Activated T-cell treated with anti-CD3 and anti-CD28 coated beads, Interleukin-2, amount 50 U/mL, for 1 hour (primary cell): Measurements from ENCODE around the gene SMG7.

Experiments
- DNase-seq: peaks from one replicate; pipeline ENCODE4 v3.0.0-alpha.2; 2020

Gene SMG7

GRCh38 chr1:183567584-183567983 lies 95.3 kb downstream of the SMG7 start:
- DNase-seq = no peak

GRCh38 chr1:183568176-183569021 lies 96.1 kb downstream of the SMG7 start:
- DNase-seq = no peak

DNA sequence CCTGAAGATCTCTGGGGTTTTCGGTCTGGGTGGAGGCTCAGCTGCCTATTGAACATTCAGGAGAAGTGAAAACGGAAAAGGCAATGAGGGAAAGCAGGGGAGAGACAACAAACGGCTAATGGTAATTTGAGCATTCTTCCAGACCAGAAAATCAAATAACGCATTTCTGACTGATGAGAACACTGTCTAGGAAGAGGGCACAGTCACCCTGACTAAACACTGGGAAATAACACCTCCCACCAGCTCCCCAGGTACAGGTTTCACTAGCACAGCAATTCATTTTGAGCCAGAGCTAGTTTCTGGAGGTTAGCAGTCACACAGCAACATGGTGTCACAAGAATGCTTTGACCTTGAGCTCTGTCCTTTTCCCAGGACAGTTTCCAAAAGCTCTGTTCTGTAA lies 96.8 kb downstream of the SMG7 start:
- DNase-seq = no peak

- no peak for DNase-seq
Measured at GRCh38 chr1:183569801-183570200, 97.5 kb downstream of the SMG7 start.

DNA sequence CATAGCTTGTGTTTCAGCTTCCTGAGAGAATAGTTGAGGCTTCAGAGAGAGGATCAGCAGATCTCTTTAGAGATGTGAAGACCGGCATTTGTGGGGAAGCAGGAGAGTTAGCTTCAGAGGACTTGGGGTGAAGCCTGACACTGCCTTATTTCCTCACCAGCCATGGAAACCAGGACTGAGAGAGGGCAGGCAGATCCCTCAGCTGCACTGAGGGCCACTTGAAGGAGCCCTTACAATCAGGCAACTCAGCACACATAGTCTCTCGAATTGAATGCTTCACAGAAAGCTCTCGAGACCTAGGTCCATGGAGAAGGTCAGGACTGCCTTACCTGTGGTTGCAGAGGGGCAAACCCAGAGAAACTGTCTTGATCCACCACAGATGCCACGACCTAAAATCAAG lies 98.2 kb downstream of the SMG7 start:
- DNase-seq = no peak

- DNase-seq = no peak
Measured at GRCh38 chr1:183571678-183572268, 99.5 kb downstream of the SMG7 start.

DNA sequence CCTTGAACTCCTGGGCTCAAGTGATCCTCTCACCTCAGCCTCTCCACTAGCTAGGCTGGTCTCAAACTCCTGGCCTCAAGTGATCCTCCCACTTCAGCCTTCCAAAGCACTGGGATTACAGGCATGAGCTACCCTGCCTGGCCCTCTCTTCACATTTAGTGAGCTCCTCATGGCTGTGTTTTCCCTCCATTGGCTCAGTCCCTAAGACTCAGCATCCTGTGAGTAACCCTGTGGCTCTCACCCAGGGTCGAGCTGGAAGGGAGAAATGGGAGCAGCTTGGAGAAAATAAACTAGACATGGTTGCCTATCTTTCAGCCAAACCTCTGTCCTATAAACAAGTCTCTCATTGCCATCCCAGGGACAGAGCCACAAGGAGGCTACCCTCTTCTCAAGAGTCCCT lies 100.4 kb downstream of the SMG7 start:
- no peak for DNase-seq

GRCh38 chr1:183575606-183576005 lies 103.3 kb downstream of the SMG7 start:
- DNase-seq = no peak

DNA sequence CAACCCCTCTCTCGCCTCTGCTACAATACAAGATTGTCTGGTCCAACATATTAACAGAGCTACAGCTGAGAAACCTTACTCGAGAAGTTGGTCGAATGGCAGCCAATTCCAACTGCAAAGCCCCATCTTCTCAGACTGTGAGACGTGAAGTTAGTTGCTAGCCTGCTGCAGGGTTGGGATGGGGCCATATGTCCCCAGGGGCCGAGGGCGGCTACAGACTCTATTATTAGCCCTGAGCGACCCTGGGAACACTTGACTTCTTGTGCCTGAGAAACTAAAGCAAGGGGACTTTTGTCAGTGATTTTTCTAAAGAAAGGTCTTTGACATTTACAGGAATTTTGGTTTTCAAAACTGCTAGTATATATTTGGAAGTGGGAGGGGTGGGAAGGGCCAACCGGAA lies 104.2 kb downstream of the SMG7 start:
- DNase-seq = no peak

- no peak for DNase-seq
Measured at GRCh38 chr1:183577897-183578465, 105.7 kb downstream of the SMG7 start.

GRCh38 chr1:183578856-183579255 lies 106.6 kb downstream of the SMG7 start:
- DNase-seq = no peak

DNA sequence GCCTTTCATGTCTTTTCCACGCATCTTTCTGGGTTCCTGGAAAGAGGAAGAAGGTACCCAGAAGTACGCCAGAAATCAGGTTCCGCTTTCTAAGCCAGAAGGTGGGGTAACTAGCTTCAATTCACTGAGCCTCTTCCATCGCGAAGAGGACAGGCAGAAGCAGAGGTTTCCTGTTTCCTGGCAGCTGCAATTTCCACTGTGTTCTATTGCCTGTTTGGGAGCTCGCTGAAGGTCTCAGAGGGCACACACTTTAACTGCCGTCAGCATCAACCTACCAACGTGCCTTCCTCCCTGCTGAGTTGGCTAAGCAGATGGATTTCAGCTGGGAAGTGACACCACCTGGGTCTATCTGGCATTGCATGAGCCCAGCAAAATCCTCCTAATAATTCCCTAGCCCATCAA lies 108.0 kb downstream of the SMG7 start:
- DNase-seq = no peak

DNA sequence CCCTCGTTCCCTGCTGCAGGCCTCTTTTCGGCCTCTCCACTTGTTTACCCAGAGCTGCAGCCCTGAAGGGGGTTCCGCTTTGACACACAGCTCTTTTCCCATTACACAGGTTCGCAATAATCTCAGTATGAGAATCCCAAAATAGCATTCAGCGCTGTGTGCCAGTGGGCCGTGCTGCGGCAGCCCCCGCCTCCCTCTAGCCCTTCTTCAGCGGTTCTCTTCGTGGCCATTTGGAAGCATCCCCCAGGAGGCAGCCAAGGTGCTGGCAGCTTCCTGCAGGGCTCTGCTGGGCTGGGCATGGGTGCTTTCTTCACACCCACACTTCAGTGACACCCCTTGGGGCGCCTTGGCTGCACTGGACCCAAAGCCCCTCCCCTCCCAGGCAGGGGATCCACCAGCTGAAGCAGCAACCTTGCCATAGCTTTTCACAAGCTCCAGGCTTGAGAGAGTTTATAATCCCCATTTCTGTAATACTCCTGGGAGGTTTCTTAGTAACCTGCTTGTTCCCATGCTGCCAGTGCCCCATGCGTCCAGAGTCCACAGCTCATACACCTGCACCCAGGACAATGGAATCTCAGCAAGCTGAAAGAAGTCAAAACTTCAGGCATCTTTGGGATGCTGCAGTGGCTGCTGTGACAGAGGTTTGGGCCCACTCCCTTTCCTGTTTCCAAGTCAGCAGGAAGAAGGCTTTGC lies 109.9 kb downstream of the SMG7 start:
- no peak for DNase-seq

- DNase-seq = no peak
Measured at GRCh38 chr1:183583466-183583865, 111.2 kb downstream of the SMG7 start.

GRCh38 chr1:183584147-183584546 lies 111.8 kb downstream of the SMG7 start:
- no peak for DNase-seq

GRCh38 chr1:183585038-183585437 lies 112.7 kb downstream of the SMG7 start:
- DNase-seq = no peak

- no peak for DNase-seq
Measured at GRCh38 chr1:183586455-183586854, 114.2 kb downstream of the SMG7 start.

GRCh38 chr1:183586926-183587325 lies 114.6 kb downstream of the SMG7 start:
- DNase-seq = no peak

DNA sequence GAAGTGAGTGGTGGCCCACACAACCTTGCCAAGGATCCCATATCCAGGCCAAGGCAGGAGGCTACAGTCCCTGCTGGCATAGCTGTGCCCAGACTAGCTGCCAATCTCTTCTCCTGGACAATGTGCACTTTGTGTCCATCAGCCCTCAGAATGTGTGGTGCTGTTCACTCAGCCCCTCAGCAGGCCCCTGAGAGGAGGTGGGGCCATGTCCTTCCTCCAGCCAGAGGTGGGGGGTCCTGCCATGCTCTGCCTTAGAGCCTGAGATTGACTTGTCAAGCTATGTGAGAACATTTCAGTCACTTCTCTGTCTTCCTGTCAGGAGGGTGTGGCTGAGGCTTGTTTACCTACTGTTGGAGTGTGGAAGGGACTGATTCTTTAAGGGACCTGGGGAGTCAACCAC lies 116.5 kb downstream of the SMG7 start:
- DNase-seq = no peak

DNA sequence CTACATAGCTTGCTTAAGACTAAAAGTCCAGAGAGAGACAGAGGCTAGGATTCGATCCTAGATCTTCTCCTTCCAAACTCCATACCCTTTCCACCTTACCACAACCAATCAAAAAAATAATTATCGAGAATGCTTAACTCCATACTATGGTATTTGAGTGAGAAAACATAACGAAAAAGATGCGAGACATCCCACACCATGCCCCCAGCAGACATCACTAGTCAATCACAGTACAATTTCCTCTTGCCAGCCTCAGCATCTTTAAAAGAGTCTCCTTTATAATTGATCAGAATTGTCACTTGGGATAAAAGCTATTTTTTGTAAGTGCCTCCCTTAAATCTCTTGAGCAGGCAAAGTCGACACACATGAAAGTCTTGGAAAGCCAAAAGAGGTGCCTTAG lies 117.1 kb downstream of the SMG7 start:
- no peak for DNase-seq

GRCh38 chr1:183589874-183590243 lies 117.6 kb downstream of the SMG7 start:
- DNase-seq = no peak

DNA sequence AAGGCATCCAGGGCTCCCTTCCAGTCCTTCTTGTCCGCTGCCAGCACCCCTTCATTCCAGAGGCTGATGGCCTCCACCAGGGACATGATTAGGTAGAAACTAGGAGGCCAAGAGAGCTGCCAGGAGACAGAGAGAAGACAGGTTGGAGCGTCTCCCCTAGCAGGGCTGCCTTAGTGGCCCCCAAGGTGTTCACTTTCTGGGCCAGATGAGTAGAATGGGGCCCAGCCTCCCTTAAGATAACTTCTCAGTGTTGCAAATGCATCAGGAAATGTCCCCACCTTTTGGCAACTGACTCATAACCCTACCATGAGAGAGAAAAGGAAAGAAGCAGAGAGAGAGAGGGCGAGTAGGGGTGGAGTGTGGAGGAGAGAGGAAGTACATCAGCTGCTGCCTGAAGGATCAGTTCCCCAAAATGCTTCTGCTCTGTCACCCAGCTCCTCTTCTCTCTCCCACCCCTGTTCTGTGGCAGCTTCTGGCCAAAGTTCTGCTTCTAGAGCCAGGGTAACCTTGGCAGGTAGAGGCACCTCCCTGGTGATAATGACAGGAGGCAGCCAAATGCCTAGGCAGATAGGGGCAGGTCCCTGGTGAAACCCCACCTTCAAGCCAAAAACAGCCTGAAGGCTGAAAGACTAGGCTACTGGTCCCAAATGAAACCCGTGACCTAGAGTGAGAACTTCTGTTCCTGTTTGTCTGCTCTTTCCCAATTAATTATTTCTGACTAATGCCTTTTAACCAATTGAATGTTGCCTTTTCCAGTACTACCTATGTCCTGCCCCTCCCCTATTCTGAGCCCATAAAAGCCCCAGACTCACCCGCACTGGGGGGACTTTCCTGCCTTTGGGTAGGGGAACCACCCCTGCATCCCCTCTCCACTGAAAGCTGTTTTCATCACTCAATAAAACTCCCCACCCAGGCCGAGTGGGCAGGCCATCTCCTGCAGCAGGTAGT lies 118.2 kb downstream of the SMG7 start, which contains the start of gene NCF2:
Gene NCF2 (minus strand): TSS at position 216 of the 948 bp plus-strand sequence. CDS start 130 bp downstream, at position 86.
- no peak for DNase-seq
